Urinary bladder (tissue), 4 donors: Measurements from ENCODE around the gene HS1BP3. TPM values are rescaled to one million over a fixed set of nuclear protein-coding genes. Genes with fewer than 3 reads are reported as not detected.

ENCODE experiments used
- DNase-seq: peaks from one replicate; pipeline ENCODE4 v3.0.0-alpha.2; 2015; ENCODE audit errors: extremely low spot score
- H3K27ac ChIP-seq: one replicate; pipeline ENCODE4 v1.5.1; 2013; ENCODE audit warnings: low read depth, mild to moderate bottlenecking, moderate library complexity
- H3K36me3 ChIP-seq: one replicate; pipeline ENCODE4 v1.6.1; 2013; ENCODE audit warnings: mild to moderate bottlenecking, moderate library complexity; ENCODE audit not compliant: insufficient read depth
- H3K4me1 ChIP-seq: one replicate; pipeline ENCODE4 v1.6.1; 2013; ENCODE audit warnings: mild to moderate bottlenecking, moderate library complexity; ENCODE audit not compliant: insufficient read depth
- H3K4me3 ChIP-seq: one replicate; pipeline ENCODE4 v1.5.1; 2013; ENCODE audit warnings: low read depth, low read length
- WGBS: extraction: QIAGEN DNeasy Blood & Tissue Kit; methylation state at CpG from one replicate; pipeline ENCODE4 v1.1.7; 2013; 5-methylcytosine and 5-hydroxymethylcytosine counted together
- polyA plus RNA-seq: library from polyadenylated mRNA; stranded (reverse); fragments of 200-250 nt; gene quantifications from one replicate; pipeline ENCODE4 v1.2.3, GENCODE V29; 2013
- total RNA-seq: library from RNA; depleted of rRNA; stranded (reverse); fragments of >200 nt; gene quantifications from one replicate; pipeline ENCODE4 v1.2.3, GENCODE V29; 2014
- donor health status: healthy with polysubstance abuse.
- donor health status: healthy.

Gene HS1BP3
- total and polyA plus RNA-seq, 2 donors: 19.0 to 43.8 TPM

- WGBS: 86% methylated on average over 5 of the region's 5 CpGs
- no peak for DNase-seq
- no peaks in the 10 kb centered on the region for H3K4me1 ChIP-seq
- H3K36me3 ChIP-seq: no peaks in the 10 kb centered on the region
- no peak overlapping the region for H3K27ac ChIP-seq
- no peak overlapping the region for H3K4me3 ChIP-seq
Measured at GRCh38 chr2:20582600-20583221, 68.2 kb downstream of the HS1BP3 start.

DNA sequence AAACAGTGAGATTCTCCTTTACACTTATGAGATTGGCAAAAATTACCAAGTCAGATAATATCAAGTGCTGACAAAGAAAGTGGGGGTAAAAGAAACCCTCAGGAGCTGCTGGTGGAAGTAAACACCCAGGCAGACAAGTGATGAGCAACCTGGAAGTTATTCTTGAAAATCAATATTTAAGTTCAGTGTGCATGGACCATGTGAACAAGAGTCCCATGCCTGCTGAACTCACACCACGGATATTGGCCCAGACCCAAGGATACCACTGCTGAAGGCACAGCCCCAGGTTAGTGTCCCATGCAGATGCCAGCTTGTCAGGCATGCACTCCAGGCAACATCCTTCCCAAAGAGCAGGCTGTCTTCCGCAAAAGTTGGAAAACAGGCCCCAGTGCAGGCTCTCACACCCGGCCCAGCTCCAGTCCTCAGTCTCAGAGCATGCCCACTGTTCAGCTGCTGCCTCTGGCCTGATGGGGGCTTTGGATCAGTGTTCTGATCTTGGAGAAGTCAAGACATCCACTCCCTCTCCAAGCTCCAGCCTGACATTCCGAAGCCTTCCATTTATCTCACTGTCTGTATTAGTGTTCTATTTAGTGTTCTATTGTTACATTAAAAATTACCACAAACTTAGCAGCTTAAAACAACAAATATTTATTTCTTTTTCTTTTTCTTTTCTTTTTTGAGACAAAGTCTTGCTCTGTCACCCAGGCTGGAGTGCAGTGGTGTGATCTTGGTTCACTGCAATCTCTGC, 70.0 kb downstream of the HS1BP3 start:
- WGBS: 88% methylated on average over 4 of the region's 4 CpGs
- H3K27ac ChIP-seq: no peak overlapping the region
- H3K4me3 ChIP-seq: no peak overlapping the region
- no peak for DNase-seq
- H3K36me3 ChIP-seq: no peaks in the 10 kb centered on the region
- no peaks in the 10 kb centered on the region for H3K4me1 ChIP-seq

GRCh38 chr2:20579866-20580265, 71.0 kb downstream of the HS1BP3 start:
- DNase-seq: no peak
- no peaks in the 10 kb centered on the region for H3K36me3 ChIP-seq
- H3K27ac ChIP-seq: peak overlapping the region; percentile 43
- WGBS: 80% methylated on average over 1 of the region's 1 CpG
- H3K4me1 ChIP-seq: no peaks in the 10 kb centered on the region
- H3K4me3 ChIP-seq: no peak overlapping the region

DNA sequence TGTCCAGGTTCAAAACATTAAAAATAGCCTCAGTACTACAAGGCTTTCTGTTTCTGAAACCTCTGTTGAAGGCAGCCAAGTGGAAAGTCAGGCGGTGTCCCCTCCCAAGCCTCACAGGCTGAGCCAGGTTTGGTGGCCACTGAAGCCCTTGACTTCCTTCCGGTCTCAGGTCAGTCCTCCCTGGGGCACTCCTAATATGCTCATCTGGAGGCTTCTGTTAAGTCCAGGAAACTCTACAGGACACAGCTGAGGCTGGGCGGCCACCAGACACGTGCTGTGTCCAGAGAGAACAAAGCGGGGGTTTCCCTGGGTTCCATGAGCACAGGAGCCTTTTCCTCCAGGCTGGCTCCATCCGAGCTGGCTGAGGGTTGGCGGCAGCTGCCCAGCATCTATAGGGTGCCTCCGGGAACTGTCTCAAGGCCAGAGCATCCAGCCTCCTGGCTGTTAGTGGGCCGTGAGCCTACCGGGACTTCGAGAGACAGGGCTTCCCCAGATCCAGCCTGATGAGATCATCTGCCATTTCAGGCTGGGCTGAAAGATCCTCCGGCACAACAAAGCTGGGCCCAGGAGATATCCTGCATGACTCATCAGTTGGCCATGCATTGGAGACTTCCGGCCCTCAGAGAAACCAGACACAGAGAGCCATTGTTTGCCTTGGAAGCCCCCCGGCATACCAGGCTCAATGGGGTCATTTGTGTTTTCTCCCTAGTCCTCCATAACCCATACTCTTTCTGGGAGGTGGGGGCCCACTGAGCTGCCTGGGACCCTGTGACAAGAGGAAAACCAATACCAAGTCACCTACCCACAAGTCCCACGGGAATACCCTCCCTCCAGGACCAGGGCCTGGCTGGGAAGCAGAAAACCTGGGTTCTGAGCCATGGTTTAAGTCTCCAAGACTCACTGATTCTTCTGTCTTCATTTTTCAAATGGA, 71.7 kb downstream of the HS1BP3 start:
- Histone ChIP-seq H3K4me1 (no peaks in the 10 kb centered on the region), H3K4me3 (no peak overlapping the region), H3K36me3 (no peaks in the 10 kb centered on the region), H3K27ac (peak overlapping the region; percentile 43)
- WGBS: 30% methylated on average over 15 of the region's 15 CpGs
- peak; percentile 81 for DNase-seq

DNA sequence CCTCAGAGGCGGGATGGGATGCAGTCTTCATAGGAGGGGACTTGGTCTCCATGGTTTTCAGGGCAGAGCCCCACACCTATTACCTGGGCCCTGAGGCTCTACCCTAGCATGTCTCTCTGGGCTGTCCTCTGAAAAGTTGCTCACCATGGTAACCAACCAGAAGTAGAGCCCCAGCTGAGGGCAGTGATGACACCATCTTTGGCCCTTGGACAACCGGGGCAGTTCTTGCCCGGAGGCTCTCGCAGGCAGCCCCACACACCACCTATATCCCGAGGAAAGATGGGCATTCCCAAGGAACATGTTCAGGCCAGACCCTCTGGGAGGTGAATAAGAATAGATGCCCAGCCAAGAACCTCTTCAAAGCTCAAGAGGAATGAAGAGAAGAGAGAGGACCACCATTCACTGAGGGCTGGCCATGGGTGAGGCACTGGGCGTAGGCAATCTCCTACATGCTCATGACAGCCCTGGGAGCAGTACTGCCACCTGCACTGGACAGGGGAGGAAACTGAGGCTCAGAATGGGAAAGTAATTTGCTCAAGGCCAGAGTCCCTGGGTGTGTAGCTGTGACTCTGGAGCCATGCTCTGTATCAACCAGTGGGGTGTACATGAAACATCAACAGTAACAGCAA, 72.5 kb downstream of the HS1BP3 start:
- no peak overlapping the region for H3K4me3 ChIP-seq
- H3K36me3 ChIP-seq: no peaks in the 10 kb centered on the region
- no peaks in the 10 kb centered on the region for H3K4me1 ChIP-seq
- DNase-seq: no peak
- H3K27ac ChIP-seq: no peak overlapping the region
- 79% methylated on average over 6 of the region's 6 CpGs for WGBS

GRCh38 chr2:20577495-20578235, 73.2 kb downstream of the HS1BP3 start:
- Histone ChIP-seq H3K4me3 (no peak overlapping the region), H3K27ac (no peak overlapping the region), H3K4me1 (no peaks in the 10 kb centered on the region), H3K36me3 (no peaks in the 10 kb centered on the region)
- no peak for DNase-seq
- 86% methylated on average over 12 of the region's 12 CpGs for WGBS

DNA sequence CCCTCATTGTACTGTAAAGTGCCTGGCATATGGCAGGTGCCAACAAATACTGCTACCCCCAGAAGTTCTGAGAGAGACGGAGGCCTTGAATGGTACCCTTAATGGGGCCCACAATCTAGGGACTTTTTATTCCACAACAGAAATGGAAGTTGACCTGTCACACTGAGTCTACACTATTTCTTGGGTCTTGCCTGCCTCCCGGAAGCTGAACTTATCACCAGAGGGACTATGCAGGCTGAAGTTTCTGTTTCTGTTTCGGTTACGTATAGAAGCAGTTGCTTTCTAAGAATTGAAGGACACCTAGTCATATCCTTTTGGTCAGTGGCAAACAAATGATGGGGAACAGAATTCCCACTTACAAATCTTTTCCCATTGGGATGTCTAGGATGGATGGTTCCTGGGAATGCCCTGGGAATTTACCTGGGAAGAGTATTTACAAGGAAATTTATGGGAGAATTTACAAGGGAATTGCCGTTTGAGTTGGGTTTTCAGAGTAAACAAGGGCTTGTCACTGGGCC, 74.2 kb downstream of the HS1BP3 start:
- no peak overlapping the region for H3K27ac ChIP-seq
- WGBS: 78% methylated on average over 5 of the region's 5 CpGs
- DNase-seq: no peak
- H3K36me3 ChIP-seq: no peaks in the 10 kb centered on the region
- no peaks in the 10 kb centered on the region for H3K4me1 ChIP-seq
- H3K4me3 ChIP-seq: no peak overlapping the region

DNA sequence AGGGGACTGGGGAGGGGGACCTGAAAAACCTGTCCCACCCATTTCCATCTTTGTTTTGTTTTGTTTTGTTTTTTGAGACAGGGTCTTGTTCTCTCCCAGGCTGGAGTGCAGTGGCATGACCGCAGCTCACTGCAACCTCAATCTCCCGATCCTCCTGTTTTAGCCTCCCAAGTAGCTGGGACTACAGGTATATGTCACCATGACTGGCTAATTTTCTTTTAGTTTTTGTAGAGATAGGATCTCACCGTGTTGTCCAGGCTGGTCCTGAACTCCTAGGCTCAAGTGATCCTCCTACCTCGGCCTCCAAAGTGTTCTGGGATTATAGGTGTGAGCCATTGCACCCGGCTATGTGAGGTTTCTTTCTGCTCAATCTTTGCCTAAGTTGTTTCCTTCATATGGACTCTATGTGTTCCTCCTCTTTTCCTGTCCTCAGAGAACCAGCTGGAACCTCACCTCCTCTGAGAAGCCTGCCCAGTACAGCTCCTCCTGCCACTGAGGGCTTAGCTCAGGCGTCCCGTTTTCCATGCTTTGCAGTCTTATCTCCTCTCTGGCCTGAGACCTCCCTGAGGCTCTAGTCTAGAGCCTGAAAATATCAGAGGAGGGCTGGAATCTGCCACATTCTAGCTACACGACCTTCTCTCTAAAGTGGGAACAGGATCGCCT, 74.8 kb downstream of the HS1BP3 start:
- Histone ChIP-seq H3K4me3 (no peak overlapping the region), H3K27ac (no peak overlapping the region), H3K4me1 (no peaks in the 10 kb centered on the region), H3K36me3 (no peaks in the 10 kb centered on the region)
- no peak for DNase-seq
- 95% methylated on average over 9 of the region's 9 CpGs for WGBS

- 78% methylated on average over 5 of the region's 5 CpGs for WGBS
- Histone ChIP-seq H3K27ac (no peak overlapping the region), H3K4me3 (no peak overlapping the region), H3K4me1 (no peaks in the 10 kb centered on the region), H3K36me3 (no peaks in the 10 kb centered on the region)
- no peak for DNase-seq
Measured at GRCh38 chr2:20575414-20575813, 75.5 kb downstream of the HS1BP3 start.

- Histone ChIP-seq H3K36me3 (no peaks in the 10 kb centered on the region), H3K4me1 (no peaks in the 10 kb centered on the region), H3K27ac (no peak overlapping the region), H3K4me3 (no peak overlapping the region)
- WGBS: 90% methylated on average over 6 of the region's 6 CpGs
- no peak for DNase-seq
Measured at GRCh38 chr2:20574930-20575329, 76.0 kb downstream of the HS1BP3 start.

- Histone ChIP-seq H3K27ac (no peak overlapping the region), H3K36me3 (no peaks in the 10 kb centered on the region), H3K4me3 (no peak overlapping the region), H3K4me1 (no peaks in the 10 kb centered on the region)
- 90% methylated on average over 5 of the region's 5 CpGs for WGBS
- DNase-seq: no peak
Measured at GRCh38 chr2:20574423-20574911, 76.4 kb downstream of the HS1BP3 start.
